ENCODE measurements around the gene TRPM3. TPM values are rescaled to one million over a fixed set of nuclear protein-coding genes. Genes with fewer than 3 reads are reported as not detected.

TRPM3 gene
- total RNA-seq, 1 experiment from 2014 or later, result not detected

DNA sequence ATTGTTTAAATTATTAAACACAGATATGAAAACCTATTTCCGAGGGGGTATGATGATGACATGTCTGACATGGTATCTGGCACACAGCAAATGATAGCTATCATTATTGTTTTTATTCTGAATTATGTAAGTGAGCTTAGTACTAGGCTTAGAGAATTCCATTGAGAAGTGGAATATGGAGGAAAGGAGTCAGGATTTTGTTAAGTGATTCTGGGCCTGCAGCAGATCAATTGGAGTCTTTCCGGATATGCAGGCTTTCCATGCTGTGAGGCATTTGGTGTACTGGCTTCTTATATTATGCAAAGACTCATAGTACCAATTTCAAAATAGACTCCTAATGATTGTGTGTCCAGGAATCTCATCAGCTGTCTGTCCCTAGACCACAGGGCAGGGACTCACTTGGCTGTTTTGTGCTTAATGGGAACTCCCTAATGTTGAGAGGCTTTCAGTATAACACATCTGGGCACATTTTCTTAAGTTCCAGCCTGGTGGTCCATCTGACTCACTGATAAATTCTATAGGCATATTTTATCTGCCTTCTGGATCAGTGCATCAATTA, 527.0 kb downstream of the TRPM3 start:
- no peaks in the 10 kb centered on the region for H3K4me1 ChIP-seq (ENCODE audit: insufficient read depth, low read length)
- no peak overlapping the region for H2AFZ ChIP-seq (ENCODE audit: low read length)
- DNase-seq, result no peak
- no peak for TF ChIP-seq EZH2phosphoT487 (IDR thresholded peaks at IDR 0.05; ENCODE audit: borderline replicate concordance, low read length)
- H3K27me3 ChIP-seq (ENCODE audit: low read length), result 0 out of 2 replicates have a peak, but pooled peaks cover 9% of the 10 kb centered on the region
- no peaks in the 10 kb centered on the region for H3K9me2 ChIP-seq (replicated peaks; ENCODE audit: low read length)
- H3F3A ChIP-seq (ENCODE audit: low read length, unreplicated experiment), result no peaks in the 10 kb centered on the region
- no peaks in the 10 kb centered on the region for H3K9me3 ChIP-seq (ENCODE audit: low read length)
- no peaks in the 10 kb centered on the region for H4K20me1 ChIP-seq (ENCODE audit: low read length)
- BruUV-seq (replicated peaks), result no TSS peak
- no peak overlapping the region for H3K27ac ChIP-seq (ENCODE audit: low read length)
- no peak overlapping the region for H3K4me2 ChIP-seq (ENCODE audit: low read length)
- no peaks in the 10 kb centered on the region for H3K79me2 ChIP-seq (ENCODE audit: low read length)
- no peak for ATAC-seq
- H3K9ac ChIP-seq (ENCODE audit: low read length), result no peak overlapping the region
- ChIA-PET CTCF (no interaction called here), POLR2A (ENCODE audit: unreplicated experiment) (no interaction called here)
- intact Hi-C loops (cut with micrococcal nuclease), result no loop called here
- H3K4me3 ChIP-seq (ENCODE audit: low read length), result no peak overlapping the region
- no peaks in the 10 kb centered on the region for H3K36me3 ChIP-seq (ENCODE audit: low read depth, low read length)

DNA sequence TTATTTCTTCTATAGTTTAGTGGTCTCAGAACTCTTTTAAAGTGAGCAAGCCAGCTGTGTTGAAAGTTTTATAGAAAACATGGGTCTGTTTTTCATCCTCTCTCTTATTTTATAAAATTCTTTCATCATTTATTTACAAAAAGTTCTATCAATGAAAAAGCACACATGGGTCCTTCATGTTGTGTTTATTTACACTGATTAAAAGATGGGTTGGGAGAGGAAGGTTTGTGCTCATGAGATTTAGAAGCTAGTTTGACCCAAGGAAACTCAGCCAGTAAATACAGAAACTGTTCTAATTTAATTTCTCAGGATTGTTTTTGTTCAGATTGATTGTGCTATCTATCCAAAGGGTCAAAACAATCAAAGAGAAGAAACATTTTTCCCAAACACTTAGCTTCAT, 528.2 kb downstream of the TRPM3 start:
- TF ChIP-seq EZH2 (IDR thresholded peaks at IDR 0.05; ENCODE audit: low read length, unreplicated experiment) (no peak), EZH2phosphoT487 (IDR thresholded peaks at IDR 0.05; ENCODE audit: borderline replicate concordance, low read length) (no peak)
- TF ChIP-seq, protein P1, sequence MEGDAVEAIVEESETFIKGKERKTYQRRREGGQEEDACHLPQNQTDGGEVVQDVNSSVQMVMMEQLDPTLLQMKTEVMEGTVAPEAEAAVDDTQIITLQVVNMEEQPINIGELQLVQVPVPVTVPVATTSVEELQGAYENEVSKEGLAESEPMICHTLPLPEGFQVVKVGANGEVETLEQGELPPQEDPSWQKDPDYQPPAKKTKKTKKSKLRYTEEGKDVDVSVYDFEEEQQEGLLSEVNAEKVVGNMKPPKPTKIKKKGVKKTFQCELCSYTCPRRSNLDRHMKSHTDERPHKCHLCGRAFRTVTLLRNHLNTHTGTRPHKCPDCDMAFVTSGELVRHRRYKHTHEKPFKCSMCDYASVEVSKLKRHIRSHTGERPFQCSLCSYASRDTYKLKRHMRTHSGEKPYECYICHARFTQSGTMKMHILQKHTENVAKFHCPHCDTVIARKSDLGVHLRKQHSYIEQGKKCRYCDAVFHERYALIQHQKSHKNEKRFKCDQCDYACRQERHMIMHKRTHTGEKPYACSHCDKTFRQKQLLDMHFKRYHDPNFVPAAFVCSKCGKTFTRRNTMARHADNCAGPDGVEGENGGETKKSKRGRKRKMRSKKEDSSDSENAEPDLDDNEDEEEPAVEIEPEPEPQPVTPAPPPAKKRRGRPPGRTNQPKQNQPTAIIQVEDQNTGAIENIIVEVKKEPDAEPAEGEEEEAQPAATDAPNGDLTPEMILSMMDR (conservative IDR thresholded peaks at IDR 0.05; ENCODE audit: low read depth, low read length), result no peak
- Histone ChIP-seq H3K79me2 (ENCODE audit: low read length) (no peaks in the 10 kb centered on the region), H3K4me1 (ENCODE audit: insufficient read depth, low read length) (no peaks in the 10 kb centered on the region), H3K9me3 (ENCODE audit: low read length) (no peaks in the 10 kb centered on the region), H4K20me1 (ENCODE audit: low read length) (no peaks in the 10 kb centered on the region), H3F3A (ENCODE audit: low read length, unreplicated experiment) (no peaks in the 10 kb centered on the region), H3K27me3 (ENCODE audit: low read length) (0 out of 2 replicates have a peak, but pooled peaks cover 9% of the 10 kb centered on the region), H2AFZ (ENCODE audit: low read length) (no peak overlapping the region), H3K4me2 (ENCODE audit: low read length) (no peak overlapping the region), H3K4me3 (ENCODE audit: low read length) (no peak overlapping the region), H3K36me3 (ENCODE audit: low read depth, low read length) (no peaks in the 10 kb centered on the region), H3K9ac (ENCODE audit: low read length) (no peak overlapping the region), H3K27ac (ENCODE audit: low read length) (no peak overlapping the region), H3K9me2 (replicated peaks; ENCODE audit: low read length) (no peaks in the 10 kb centered on the region)
- ATAC-seq (no peak), DNase-seq (no peak)
- intact Hi-C loops (cut with micrococcal nuclease), result no loop called here
- CTCF ChIA-PET, result no interaction called here
- BruUV-seq (replicated peaks), result no TSS peak
- POLR2A ChIA-PET (ENCODE audit: unreplicated experiment), result no interaction called here

DNA sequence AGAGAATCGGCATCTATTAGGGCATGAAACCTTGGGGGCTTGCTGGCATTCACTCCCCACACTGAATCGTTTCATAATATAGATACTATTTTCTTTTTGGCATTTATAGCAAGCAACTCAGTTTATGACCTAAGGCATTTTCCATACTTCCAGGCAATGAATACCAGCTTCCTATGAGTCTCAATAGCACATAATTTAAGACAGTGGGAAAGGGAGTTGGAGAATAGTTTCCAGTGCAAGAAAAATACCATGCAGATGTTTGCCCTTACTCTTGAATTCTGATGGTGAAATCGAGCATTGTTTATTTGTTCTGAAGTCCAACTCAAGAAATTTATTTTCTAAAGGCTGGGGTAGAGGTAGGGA, 531.1 kb downstream of the TRPM3 start:
- intact Hi-C loops (cut with micrococcal nuclease), result no loop called here
- Histone ChIP-seq H3K4me2 (ENCODE audit: low read length) (no peak overlapping the region), H3K4me1 (ENCODE audit: insufficient read depth, low read length) (no peaks in the 10 kb centered on the region), H3K9ac (ENCODE audit: low read length) (no peak overlapping the region), H3K27me3 (ENCODE audit: low read length) (peaks cover 11% of the 10 kb centered on the region; the same call in 1 of the 2 replicates), H3F3A (ENCODE audit: low read length, unreplicated experiment) (no peaks in the 10 kb centered on the region), H3K4me3 (ENCODE audit: low read length) (no peak overlapping the region), H3K79me2 (ENCODE audit: low read length) (no peaks in the 10 kb centered on the region), H4K20me1 (ENCODE audit: low read length) (no peaks in the 10 kb centered on the region), H3K9me3 (ENCODE audit: low read length) (no peaks in the 10 kb centered on the region), H3K27ac (ENCODE audit: low read length) (no peak overlapping the region), H2AFZ (ENCODE audit: low read length) (no peak overlapping the region), H3K9me2 (replicated peaks; ENCODE audit: low read length) (no peaks in the 10 kb centered on the region), H3K36me3 (ENCODE audit: low read depth, low read length) (no peaks in the 10 kb centered on the region)
- POLR2A ChIA-PET (ENCODE audit: unreplicated experiment), result no interaction called here
- no peak for ATAC-seq
- TF ChIP-seq EZH2 (IDR thresholded peaks at IDR 0.05; ENCODE audit: low read length, unreplicated experiment) (no peak), EZH2phosphoT487 (IDR thresholded peaks at IDR 0.05; ENCODE audit: borderline replicate concordance, low read length) (no peak)
- TF ChIP-seq, protein P1 (conservative IDR thresholded peaks at IDR 0.05; ENCODE audit: low read depth, low read length), result no peak
- CTCF ChIA-PET, result no interaction called here
- no TSS peak for BruUV-seq (replicated peaks)
- no peak for DNase-seq

Measured in PC-3 (cell line).